ENCODE results near the gene CREBL2.
A peak's percentile ranks its signal among the peaks of the same experiment; 100 is the strongest.
"Not testable (repeated sequence)": the region's sequence is repeated elsewhere in the genome, so short reads cannot be mapped to it uniquely, and the experiment has no call there.

CREBL2 gene

GRCh38 chr12:12611512-12612306 is at the start of gene CREBL2:
Gene CREBL2, plus strand, starts transcription at chr12:12611876. Its CDS starts 297 bp downstream, at chr12:12612173.
- peak; percentile 86 for DNase-seq

- DNase-seq: peak; percentile 17
Observed at GRCh38 chr12:12562016-12562483, 49.6 kb upstream of the CREBL2 start.

GRCh38 chr12:12562585-12563261 is 49.0 kb upstream of the CREBL2 start, which contains the start of gene DUSP16:
Gene DUSP16, minus strand, starts transcription at chr12:12562863. Its CDS starts 41,765 bp downstream, at chr12:12521098.
- DNase-seq: peak; percentile 92

GRCh38 chr12:12563290-12563928 is 48.3 kb upstream of the CREBL2 start:
- peak; percentile 11 for DNase-seq

DNA sequence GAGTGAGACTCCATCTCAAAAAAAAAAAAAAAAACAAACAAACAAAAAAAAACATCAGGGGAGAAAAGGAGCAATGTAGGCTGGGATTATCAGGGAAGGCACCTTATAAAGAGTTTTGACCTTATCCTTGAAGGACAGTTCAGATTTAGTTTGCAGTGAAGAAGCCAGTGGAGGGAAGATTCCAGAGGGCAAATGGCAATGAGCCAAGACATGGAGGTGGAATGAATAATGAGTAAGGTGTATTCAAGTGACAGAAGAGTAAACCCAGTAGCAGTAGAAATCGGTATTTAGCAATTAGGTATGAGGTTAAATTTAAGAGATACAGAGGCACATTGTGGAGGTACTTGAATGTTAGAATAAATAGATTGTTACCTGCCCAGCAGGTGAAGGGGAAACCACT is 46.8 kb upstream of the CREBL2 start:
- DNase-seq: no peak

DNA sequence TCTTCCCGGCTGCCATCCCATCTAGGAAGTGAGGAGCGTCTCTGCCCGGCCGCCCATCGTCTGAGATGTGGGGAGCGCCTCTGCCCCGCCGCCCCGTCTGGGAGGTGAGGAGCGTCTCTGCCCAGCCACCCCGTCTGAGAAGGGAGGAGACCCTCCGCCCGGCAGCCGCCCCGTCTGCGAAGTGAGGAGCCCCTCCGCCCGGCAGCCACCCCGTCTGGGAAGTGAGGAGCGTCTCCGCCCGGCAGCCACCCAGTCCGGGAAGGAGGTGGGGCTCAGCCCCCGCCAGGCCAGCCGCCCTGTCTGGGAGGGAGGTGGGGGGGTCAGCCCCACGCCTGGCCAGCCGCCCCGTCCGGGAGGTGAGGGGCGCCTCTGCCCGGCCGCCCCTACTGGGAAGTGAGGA is 45.7 kb upstream of the CREBL2 start:
- DNase-seq: not testable (repeated sequence)

- no peak for DNase-seq
Observed at GRCh38 chr12:12572659-12573058, 39.0 kb upstream of the CREBL2 start.

DNA sequence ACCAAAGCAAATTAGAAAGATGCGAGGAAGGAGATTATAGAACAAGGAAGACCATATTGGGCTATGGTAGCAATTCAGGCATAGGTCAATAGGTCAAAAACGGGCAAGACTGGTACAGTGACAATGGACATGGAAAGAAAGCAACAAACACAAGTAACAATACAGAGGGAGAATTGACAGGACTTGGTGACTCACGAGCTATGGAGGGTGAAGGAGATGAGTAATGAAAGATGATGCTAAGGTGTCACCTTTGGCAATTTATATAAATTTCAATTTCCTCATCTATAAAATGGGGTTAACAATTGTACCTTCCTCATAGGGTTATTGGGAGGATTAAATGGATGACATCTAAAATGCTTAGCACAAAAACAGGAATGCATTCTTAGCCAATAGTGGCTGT is 33.9 kb upstream of the CREBL2 start:
- DNase-seq: no peak

GRCh38 chr12:12580716-12581115 is 31.0 kb upstream of the CREBL2 start:
- not testable (repeated sequence) for DNase-seq

DNA sequence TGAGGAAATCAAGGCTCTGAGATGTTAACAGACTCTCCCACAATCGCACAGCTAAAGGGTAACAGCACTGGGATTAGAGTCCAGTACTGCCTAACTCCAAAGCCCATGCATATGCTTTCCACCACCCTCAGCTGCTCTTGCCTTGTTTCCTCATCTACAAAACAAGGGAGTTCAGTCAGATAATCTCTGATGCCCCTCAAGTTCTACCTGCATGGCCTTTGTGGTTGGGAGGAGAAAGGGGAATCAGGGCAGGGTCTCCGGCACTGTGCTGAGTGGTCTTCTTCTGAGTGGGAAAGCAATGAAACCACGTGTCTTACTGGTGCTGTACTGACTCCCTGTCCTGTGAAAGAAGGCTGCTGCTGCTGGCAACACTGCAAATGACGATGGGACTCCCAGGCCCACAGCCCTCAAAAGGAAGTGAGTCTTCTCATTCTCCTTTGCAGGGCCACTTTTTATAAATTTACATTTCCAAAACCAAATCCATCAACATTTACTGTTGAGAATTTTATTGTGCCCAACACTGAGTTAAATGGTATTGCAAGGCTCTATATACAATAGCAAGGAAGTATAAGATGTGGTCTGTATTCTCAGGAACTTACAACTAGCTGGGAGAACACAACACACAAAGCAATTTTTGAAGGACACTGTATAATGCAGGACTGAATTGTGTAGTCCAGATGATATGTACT is 29.3 kb upstream of the CREBL2 start:
- DNase-seq: no peak

DNA sequence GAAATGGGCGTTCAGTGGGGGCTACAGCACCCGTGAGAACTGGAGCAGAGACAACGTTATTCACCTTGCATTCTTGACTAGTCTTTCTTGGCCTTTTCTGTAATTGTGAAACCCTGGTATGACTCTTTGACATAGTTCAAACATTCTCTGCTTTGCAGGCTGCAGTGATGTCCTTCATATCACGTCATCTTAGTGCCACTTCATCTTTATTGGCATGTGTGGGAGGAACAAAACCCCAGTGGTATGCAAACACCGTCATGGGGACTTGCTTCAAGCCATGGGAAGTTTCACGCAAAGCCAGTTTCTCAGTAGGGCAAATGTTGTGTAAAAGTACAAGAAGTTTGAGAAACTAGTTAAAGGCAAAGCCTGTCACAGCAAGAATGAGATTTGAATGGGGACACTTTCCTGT is 28.8 kb upstream of the CREBL2 start:
- DNase-seq: no peak

- DNase-seq: no peak
Observed at GRCh38 chr12:12583510-12584178, 28.0 kb upstream of the CREBL2 start.

DNA sequence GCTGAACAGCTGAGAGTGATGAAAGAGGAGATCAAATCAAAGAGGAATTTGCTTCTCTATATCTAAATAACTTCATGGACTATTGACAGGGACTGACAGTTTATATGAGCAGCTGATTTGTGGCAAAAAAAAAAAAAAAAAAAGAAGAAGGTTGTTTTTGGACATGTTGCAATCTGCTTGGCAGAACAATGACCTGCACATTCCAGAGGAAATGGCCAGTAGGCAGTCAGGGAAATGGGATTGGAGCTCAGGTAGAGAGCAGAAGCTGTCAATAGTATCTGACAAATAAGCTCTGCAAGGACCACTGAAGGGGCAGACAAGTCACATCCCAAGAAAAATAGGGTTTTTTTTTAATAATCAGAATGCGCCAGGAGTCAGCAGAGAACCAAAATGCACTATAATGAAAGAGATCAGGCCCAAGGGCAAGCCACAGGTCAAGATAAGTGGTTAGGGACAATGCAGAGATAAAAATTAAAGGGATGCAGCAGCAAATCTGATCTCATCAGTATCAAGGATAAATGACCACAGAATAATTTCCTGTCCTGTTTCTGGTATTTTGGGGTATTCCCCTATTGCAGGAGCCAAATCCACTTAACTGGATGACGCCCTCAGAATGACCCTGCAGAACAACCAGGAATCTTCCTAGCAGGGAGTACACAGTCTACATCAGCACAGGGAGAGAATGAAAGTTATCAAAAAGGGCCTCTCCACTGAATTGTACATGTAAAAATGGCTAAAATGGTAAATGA is 26.4 kb upstream of the CREBL2 start:
- no peak for DNase-seq

DNA sequence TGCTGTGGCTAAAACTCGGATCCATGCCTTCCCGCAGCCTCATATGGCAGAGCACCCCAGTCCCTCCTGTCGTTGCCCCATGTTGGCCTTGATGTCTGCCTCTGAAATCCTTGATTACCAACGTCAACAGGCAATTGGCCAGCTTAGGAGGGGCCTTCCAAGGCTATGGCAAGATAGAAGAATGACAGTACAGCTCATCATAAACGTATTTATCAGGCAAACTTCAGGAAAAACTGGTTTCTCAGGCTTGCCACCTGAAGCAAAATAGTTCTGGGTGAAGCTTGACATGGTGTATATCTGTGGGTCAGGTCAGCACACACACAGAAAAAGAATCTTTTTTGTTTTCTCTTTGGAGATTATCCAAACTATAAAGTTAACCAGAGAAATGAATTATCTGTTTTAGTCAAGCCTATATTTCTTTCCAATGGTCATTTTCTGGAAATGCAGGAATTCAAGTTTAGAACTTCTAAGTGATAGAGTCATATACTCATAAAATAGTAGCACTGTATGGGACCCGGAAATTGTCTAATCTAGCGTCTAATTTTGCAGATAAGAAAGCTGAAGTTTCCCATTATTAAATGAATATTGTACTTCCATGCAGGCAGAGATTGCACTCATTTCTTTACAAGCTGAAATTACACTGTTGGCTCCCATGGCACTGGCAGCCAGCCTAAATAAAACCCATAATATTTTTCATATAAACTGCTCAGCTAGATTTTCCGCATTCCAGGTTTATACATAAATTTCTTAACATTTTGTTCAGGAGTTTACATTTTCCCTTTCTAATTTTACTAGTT is 24.6 kb upstream of the CREBL2 start:
- no peak for DNase-seq

DNA sequence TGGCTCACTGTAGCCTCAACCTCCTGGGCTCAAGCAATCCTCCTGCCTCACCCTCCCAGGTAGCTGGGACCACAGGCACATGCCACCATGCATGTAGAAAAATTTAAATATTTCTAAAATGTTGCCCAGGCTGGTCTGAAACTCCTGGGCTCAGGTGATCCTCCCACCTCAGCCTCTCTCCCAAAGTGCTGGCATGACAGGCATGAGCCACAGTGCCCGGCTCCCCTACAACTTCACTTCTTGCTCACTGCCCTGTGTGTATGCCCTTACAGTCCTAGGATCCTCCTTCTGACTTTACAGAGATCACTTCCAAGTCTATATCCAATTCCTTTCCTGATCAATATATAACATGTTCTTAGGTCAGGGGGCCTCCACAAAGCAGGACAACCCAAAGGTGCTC is 23.8 kb upstream of the CREBL2 start:
- no peak for DNase-seq

GRCh38 chr12:12588436-12588835 is 23.2 kb upstream of the CREBL2 start:
- not testable (repeated sequence) for DNase-seq

DNA sequence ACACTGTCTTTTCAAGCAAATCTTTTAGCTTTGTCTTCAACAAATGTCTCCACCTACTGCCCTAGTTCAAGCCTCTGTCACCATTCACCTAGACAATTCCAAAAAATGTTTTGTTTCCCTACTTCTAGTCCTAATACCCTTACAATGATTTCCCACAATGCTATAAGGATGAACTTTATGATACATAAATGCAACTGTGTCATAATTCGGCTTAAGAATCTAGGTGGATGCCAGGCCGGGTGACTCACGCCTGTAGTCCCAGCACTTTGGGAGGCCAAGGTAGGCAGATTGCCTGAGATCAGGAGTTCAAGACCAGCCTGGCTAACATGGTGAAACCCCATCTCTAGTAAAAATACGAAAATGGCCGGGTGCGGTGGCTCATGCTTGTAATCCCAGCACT is 20.7 kb upstream of the CREBL2 start:
- no peak for DNase-seq

DNA sequence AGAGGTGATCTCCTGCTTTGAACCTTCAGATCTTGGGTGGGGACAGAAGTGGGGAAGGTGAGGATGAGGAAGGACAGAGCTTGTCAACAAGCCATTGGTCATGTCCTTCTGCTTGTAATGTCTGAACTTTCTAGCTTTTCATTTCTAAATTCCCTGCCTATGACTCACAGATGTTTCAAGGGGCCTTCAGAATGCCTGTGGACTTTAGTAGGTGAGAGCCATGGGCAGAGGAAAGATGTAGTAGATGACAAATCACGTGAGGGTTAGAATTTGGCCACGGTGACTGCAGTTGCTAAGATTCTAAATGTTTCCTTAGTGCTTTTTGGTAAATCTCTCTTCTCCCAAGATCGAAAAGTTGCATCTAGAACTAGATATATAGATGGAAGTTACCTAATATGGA is 18.7 kb upstream of the CREBL2 start:
- no peak for DNase-seq

DNA sequence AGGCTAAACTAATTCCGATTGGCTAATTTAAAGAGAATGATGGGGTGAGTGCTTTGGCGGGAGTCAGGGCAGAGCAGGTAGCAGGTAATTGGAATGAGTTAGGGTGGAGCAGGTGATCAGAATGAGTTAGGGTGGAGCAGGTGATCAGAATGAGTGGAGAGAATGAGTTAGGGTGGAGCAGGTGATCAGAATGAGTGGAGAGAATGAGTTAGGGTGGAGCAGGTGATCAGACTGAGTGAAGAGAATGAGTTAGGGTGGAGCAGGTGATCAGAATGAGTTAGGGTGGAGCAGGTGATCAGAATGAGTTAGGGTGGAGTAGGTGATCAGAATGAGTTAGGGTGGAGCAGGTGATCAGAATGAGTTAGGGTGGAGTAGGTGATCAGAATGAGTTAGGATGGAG is 15.7 kb upstream of the CREBL2 start:
- not testable (repeated sequence) for DNase-seq

DNA sequence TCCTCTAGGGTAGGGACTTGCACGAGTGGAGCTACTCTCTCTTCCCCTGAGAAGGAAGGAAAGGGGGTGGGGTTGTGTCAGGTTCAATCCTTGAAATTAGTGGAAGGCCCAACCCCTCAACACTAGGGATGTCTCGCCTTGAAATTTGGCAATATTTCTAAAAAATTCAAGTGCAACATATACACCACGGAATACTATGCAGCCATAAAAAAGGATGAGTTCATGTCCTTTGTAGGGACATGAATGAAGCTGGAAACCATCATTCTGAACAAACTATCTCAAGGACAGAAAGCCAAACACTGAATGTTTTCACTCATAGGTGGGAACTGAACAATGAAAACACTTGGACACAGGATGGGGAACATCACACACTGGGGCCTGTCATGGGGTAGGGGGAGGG is 15.1 kb upstream of the CREBL2 start:
- not testable (repeated sequence) for DNase-seq

- DNase-seq: no peak
Observed at GRCh38 chr12:12598864-12599263, 12.8 kb upstream of the CREBL2 start.
